GM12878 (cell line): Measurements from ENCODE around the gene FADS3.

Experiments
- JUND ChIP-seq: IDR thresholded peaks from 2 replicates; pipeline ENCODE4 v1.6.1; 2012; ENCODE audit warnings: low read depth, mild to moderate bottlenecking, low read length, improper control_type of control experiment, moderate library complexity
- TF ChIP-seq, protein P1 (sequence below): IDR thresholded peaks from 2 replicates; pipeline ENCODE4 v1.6.1; 2012; ENCODE audit warnings: low read depth, low read length, improper control_type of control experiment

DNA sequence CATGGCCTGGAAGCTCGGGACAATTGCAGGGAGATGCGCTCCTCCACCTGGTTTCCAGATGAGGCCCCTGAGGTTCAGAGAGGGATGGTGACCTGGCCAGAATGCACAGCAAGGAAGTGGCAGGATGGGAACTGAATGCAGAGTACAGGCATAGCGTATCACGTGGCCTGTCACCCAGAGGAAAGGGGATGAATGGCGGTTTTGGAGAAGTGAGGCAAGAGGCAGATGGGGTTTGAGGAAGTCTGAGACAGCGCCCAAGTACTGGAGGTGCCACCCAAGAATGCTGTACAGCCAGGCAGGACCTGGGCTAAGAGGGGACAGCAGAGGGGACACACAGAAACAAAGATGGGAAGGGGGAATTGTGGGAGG lies 21.2 kb upstream of the FADS3 start:
- no peak for TF ChIP-seq JUND
- TF ChIP-seq, protein P1, sequence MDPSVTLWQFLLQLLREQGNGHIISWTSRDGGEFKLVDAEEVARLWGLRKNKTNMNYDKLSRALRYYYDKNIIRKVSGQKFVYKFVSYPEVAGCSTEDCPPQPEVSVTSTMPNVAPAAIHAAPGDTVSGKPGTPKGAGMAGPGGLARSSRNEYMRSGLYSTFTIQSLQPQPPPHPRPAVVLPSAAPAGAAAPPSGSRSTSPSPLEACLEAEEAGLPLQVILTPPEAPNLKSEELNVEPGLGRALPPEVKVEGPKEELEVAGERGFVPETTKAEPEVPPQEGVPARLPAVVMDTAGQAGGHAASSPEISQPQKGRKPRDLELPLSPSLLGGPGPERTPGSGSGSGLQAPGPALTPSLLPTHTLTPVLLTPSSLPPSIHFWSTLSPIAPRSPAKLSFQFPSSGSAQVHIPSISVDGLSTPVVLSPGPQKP = no peak
